GM08714 (cell line): ENCODE results near the gene CDH12.

Source experiments
- H3K4me3 ChIP-seq: fragments of 200-500 bp; sonication (Bioruptor generic); 2 replicates; pipeline ENCODE4 v1.5.1; 2014; ENCODE audit warnings: mild to moderate bottlenecking, low read length, inconsistent platforms
- ZNF274 ChIP-seq: IDR thresholded peaks from 2 replicates; pipeline ENCODE4 v1.6.1; 2012; ENCODE audit warnings: mild to moderate bottlenecking, low read depth, low read length

The CDH12 gene

GRCh38 chr5:21880164-21880563 is 973.0 kb downstream of the CDH12 start:
- no peak overlapping the region for H3K4me3 ChIP-seq
- TF ChIP-seq ZNF274, result no peak

DNA sequence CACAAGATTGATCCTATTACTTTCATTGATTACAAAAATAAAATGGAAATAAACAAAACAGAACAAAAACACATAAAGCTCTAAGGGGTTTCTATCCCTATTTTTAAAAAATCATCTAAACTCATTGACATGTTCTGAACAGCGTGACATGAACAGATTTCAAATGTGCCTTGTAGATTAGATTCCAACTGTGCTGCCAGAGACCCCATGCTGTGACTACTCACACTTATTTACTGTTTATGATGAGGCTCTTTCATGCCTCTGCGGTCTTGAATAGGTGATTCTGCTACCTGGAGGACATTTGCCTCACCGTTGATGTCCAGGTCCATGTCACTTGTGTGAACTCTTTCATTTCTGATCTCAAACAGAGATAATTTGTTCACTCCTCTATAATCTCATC is 990.2 kb downstream of the CDH12 start:
- H3K4me3 ChIP-seq, result no peak overlapping the region
- no peak for TF ChIP-seq ZNF274

GRCh38 chr5:21858441-21858840 is 994.7 kb downstream of the CDH12 start:
- TF ChIP-seq ZNF274, result no peak
- no peak overlapping the region for H3K4me3 ChIP-seq

DNA sequence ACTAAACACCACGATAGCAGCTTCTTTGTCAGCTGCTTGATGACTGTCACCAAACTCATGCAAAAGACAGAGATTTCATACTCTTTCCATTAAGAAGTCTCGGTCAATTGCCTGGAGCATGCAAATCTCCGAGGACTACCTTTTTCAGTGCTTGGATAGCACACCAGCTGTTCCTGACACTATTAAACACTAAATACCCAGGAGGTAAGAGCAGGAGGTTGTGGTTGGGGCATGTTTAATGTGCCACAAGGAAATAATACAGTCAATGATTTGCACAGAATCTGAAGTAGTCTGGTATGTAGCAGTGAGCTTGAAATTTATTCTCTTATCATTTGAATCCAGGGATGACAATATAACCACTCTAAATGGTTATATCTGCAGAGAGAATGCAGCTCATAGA is 996.2 kb downstream of the CDH12 start:
- H3K4me3 ChIP-seq, result no peak overlapping the region
- no peak for TF ChIP-seq ZNF274

DNA sequence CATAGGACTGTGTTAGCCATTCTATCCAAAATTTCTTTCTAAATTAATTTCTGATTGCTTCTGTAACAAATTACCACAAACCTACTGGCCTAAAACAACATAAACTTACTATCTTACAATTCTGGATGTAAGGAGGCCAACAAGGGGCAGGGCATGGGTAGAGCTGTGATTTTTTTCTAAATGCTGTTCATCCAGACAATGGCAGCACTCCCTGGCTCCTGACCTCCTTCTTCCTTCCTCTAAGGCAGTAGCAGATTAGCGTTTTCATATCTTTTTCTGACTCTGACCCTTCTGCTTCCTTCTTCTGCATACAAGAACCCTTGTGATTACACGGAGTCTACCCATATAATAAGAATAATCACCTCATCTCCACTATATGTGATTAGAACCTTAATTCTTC is 1005.8 kb downstream of the CDH12 start:
- no peak for TF ChIP-seq ZNF274
- H3K4me3 ChIP-seq, result no peak overlapping the region

DNA sequence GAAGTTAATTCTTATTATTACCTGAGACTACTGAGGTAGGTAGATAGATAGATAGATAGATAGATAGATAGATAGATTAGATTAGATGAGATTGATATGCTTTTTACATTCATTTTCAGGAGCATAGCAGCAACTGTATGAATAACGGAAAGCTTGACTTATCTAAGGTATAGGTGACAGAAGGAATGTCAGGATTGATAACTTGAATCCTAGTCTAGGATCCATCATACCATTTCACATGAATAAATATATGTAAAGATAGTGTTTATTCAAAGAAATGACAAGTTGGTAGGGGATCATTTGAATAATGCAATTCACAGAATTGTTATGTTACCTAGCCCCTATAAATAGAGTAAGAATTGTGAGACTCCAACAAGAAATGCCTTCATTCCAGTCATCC is 1008.2 kb downstream of the CDH12 start:
- no peak overlapping the region for H3K4me3 ChIP-seq
- TF ChIP-seq ZNF274, result no peak

DNA sequence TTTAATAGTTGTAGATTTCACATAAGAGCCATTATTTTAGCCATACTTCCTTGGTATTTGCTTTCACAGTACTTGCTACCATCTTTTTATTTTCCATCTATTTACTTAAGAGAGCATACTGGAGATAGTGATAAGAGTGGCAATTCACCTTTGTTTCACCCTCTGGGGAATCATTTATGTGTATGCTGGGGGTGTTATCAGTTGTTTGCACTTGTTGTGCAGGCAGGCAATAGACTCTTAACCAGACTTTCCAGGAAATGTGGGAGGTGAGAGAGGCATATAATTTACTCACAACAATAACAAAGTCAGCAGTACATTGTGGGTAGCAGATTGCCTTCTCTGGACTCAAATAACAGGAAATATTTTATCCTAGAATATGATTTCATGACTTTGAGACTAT is 1018.3 kb downstream of the CDH12 start:
- TF ChIP-seq ZNF274, result no peak
- H3K4me3 ChIP-seq, result no peak overlapping the region

GRCh38 chr5:21831145-21831787 is 1021.9 kb downstream of the CDH12 start:
- no peak for TF ChIP-seq ZNF274
- no peak overlapping the region for H3K4me3 ChIP-seq

GRCh38 chr5:21826884-21827283 is 1026.3 kb downstream of the CDH12 start:
- H3K4me3 ChIP-seq, result no peak overlapping the region
- TF ChIP-seq ZNF274, result no peak

- no peak overlapping the region for H3K4me3 ChIP-seq
- TF ChIP-seq ZNF274, result no peak
Observed at GRCh38 chr5:21823588-21823987, 1029.6 kb downstream of the CDH12 start.

DNA sequence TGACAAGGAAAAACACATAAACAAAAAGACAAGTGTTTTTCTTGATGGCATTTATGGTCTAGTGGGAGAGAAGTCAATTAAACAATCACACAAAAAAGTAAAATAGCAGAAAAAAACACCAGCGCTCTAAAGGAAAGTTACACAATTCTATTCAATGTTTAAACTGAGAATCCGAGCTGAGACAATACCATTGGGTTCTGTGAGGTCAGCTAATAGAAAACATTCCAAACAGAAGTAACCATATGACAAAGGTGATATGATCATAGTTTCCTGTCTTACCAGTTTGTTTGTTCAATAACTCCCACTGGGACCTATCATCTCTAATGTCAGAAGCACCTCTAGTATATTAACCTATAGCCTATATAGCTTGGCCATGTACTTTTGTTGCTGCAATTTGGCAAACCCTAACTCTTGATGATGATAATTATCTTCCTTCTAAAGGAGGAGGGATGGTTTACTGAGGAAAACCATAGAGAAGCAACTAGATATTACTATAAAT is 1030.0 kb downstream of the CDH12 start:
- no peak for TF ChIP-seq ZNF274
- no peak overlapping the region for H3K4me3 ChIP-seq

- no peak for TF ChIP-seq ZNF274
- no peak overlapping the region for H3K4me3 ChIP-seq
Observed at GRCh38 chr5:21820527-21820926, 1032.6 kb downstream of the CDH12 start.

DNA sequence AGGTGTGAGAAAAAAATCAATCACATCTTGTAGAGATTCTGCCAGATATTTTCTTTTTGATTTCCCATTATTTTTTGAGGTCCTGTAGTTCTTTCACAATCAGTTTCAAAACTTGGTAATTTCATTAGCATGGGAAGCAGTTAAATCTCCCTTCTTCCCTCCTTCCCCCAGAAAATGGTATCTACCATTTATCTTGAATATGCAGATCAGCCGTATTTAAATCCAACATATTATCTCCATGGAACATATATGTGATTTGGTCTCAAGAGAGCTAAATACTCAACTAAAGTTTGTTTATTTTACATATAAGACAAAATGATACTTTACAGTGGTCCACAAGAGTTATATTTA is 1034.8 kb downstream of the CDH12 start:
- TF ChIP-seq ZNF274, result no peak
- H3K4me3 ChIP-seq, result no peak overlapping the region

- no peak for TF ChIP-seq ZNF274
- no peak overlapping the region for H3K4me3 ChIP-seq
Observed at GRCh38 chr5:21817668-21818369, 1035.3 kb downstream of the CDH12 start.

DNA sequence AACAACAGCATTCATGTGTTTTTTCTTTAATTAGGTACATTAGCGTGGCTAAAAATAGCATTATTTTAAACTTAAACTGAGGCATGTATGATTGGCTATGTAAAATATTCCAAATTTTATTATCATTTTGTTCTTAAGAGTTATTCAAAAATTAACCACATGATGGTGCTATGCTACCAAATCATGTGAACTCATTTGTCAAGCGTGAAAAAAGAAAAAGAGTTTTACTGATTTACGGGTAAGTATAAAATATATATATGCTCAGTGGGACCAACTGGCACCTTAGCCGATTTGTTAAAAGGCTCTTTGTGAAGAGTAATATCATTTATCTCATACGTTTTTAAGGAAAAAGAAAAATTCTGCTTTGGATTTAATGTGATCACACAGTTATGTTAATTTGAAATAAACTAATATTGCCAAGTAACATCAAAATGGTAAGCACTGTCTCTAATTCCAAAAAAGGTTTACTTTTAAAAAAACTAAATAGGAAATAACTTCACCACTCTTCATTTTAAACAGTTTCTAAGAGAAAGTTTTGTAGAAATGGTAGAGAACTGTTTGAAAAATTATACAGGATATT is 1042.3 kb downstream of the CDH12 start:
- no peak overlapping the region for H3K4me3 ChIP-seq
- TF ChIP-seq ZNF274, result no peak
